Measurements from ENCODE around the gene TNFRSF19. TPM values are rescaled to one million over a fixed set of nuclear protein-coding genes. Genes with fewer than 3 reads are reported as not detected.
A peak's percentile ranks its signal among the peaks of the same experiment; 100 is the strongest.

TNFRSF19 gene
- total and polyA plus RNA-seq, 2 of the 13 experiments (the other 11 are each of a cell fraction or from before 2014, with no cell fraction given): 75.3 to 77.7 TPM

GRCh38 chr13:23609874-23610576 is 39.8 kb downstream of the TNFRSF19 start:
- H3K4me1 ChIP-seq (ENCODE audit: insufficient read depth, low read length): peaks cover 86% of the 10 kb centered on the region
- H4K20me1 ChIP-seq (ENCODE audit: insufficient read depth, low read length): no peaks in the 10 kb centered on the region
- no peak overlapping the region for H2AFZ ChIP-seq (ENCODE audit: low read length)
- H3K4me3 ChIP-seq (replicated peaks in 1 of 3; ENCODE audit: insufficient read depth in 1 of 3, low read depth in 2 of 3, low read length in 3 of 3): peak overlapping the region in 2 of 3 experiments; percentile 11 to 15; a peak in 1 of 6 replicates
- DNase-seq (ENCODE audit: low spot score) (peak; percentile 76), FAIRE-seq (peak; percentile 64), ATAC-seq (peak; percentile 85)
- H3K9me3 ChIP-seq (ENCODE audit: low read length): no peaks in the 10 kb centered on the region
- intact Hi-C loops (cut with micrococcal nuclease; ENCODE audit: unreplicated experiment) (no loop called here), in situ Hi-C loops (cut with HindIII; ENCODE audit: extremely low pct_ligation_motif_present, low pct_unique_long_range_greater_than_20kb) (no loop called here)
- peaks cover 17% of the 10 kb centered on the region for H3K79me2 ChIP-seq (ENCODE audit: insufficient read depth, low read length)
- H3K27me3 ChIP-seq (ENCODE audit: control insufficient read depth in 1 of 2, insufficient read depth in 2 of 2, low read length in 2 of 2): no peaks in the 10 kb centered on the region
- BruUV-seq (replicated peaks): no TSS peak
- CTCF ChIA-PET (ENCODE audit: low intra/inter-chr PET ratio, low total read pairs): no interaction called here
- 16% methylated on average over 3 of the region's 3 CpGs for WGBS (ENCODE audit: low lambda C conversion rate)
- POLR2A ChIA-PET: interaction anchor here (0.9 to 2.0 kb wide), 3 partner anchors 9 to 22 kb away, joined by 4 to 6 read pairs (median 5); no protein-coding TSS in a partner anchor
- H3K27ac ChIP-seq (ENCODE audit: extremely low read length, insufficient read depth, low read length): peak overlapping the region; percentile 81
- H3K4me2 ChIP-seq (ENCODE audit: low read depth, low read length): peak overlapping the region; percentile 57
- H3K36me3 ChIP-seq (replicated peaks in 1 of 2; ENCODE audit: control insufficient read depth in 1 of 2, insufficient read depth in 2 of 2, low read length in 2 of 2): peaks cover 0 to 12% of the 10 kb centered on the region in 2 experiments; a peak in 3 of 5 replicates
- H3K9ac ChIP-seq (ENCODE audit: insufficient read depth, low read depth, low read length): peak overlapping the region; percentile 45
- TF ChIP-seq ETV5 (CRISPR knock-in tag; IDR thresholded peaks at IDR 0.05; ENCODE audit: borderline replicate concordance) (peak; percentile 37; the same call in 1 of the 2 replicates), ARID2 (CRISPR knock-in tag; IDR thresholded peaks at IDR 0.05; ENCODE audit: borderline replicate concordance) (no peak), NFIC (IDR thresholded peaks at IDR 0.05; ENCODE audit: low read length) (0 out of 2 replicates have a peak, but pooled peaks have one; percentile 27), ZBTB7B (CRISPR knock-in tag; IDR thresholded peaks at IDR 0.05) (peak; percentile 83), ATF4 (CRISPR knock-in tag; IDR thresholded peaks at IDR 0.05) (no peak), GATAD1 (CRISPR knock-in tag; IDR thresholded peaks at IDR 0.05) (0 out of 2 replicates have a peak, but pooled peaks have one; percentile 24), PATZ1 (CRISPR knock-in tag; IDR thresholded peaks at IDR 0.05) (peak; percentile 32; the same call in 1 of the 2 replicates), ARID3A (IDR thresholded peaks at IDR 0.05; ENCODE audit: low read depth, low read length) (0 out of 2 replicates have a peak, but pooled peaks have one; percentile 30), FOXA3 (CRISPR knock-in tag; IDR thresholded peaks at IDR 0.05) (peak; percentile 60), SALL2 (CRISPR knock-in tag; IDR thresholded peaks at IDR 0.05) (no peak), CBFB (CRISPR knock-in tag; IDR thresholded peaks at IDR 0.05) (no peak), ZNF484 (CRISPR knock-in tag; IDR thresholded peaks at IDR 0.05; ENCODE audit: borderline replicate concordance, low read depth) (no peak), ATF2 (CRISPR knock-in tag; IDR thresholded peaks at IDR 0.05) (no peak), MYC (CRISPR knock-in tag; IDR thresholded peaks at IDR 0.05; ENCODE audit: borderline replicate concordance) (no peak), TEF (CRISPR knock-in tag; IDR thresholded peaks at IDR 0.05) (no peak), ZNF761 (CRISPR knock-in tag; conservative IDR thresholded peaks at IDR 0.05) (no peak), ZNF678 (CRISPR knock-in tag; IDR thresholded peaks at IDR 0.05) (no peak)
